ENCODE results near the gene SIGLEC12.
"Not testable (repeated sequence)": the region's sequence is repeated elsewhere in the genome, so short reads cannot be mapped to it uniquely, and the experiment has no call there.

Gene SIGLEC12

DNA sequence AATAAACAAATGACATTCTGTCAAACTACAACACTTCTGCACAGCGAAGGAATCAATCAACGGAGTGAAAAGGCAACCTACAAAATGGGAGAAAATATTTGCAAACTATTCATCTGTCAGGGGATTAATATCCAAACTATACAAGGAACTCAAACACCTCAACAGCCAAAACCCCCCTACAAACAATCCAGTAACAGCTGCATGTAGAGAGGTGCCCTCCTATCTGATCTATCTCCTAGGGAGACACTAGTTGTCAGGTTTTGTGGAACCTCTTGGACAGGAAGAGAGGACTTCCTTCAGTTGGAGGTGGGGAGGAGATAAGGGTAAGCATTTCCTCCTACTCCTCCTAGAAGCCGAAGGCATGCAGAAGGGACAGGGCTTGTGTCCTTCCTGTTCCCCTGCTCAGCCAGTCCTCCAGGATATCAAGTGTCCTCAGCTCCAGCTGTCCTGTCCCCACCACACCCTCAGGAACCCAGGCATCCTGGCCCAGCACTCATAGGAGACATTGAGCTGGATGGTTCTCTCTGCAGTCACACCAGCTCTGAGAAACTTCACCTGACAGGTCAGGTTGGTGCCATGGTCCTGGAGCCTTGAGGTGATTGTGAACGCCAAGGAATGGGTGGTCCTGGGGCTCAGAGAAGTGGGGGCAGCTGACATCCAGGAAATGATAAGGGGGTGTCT is 33.6 kb downstream of the SIGLEC12 start:
- H3K4me3 ChIP-seq (ENCODE audit: low read length), result no peak overlapping the region
- DNase-seq (ENCODE audit: low read depth), result no peak
- TF ChIP-seq, protein P1, sequence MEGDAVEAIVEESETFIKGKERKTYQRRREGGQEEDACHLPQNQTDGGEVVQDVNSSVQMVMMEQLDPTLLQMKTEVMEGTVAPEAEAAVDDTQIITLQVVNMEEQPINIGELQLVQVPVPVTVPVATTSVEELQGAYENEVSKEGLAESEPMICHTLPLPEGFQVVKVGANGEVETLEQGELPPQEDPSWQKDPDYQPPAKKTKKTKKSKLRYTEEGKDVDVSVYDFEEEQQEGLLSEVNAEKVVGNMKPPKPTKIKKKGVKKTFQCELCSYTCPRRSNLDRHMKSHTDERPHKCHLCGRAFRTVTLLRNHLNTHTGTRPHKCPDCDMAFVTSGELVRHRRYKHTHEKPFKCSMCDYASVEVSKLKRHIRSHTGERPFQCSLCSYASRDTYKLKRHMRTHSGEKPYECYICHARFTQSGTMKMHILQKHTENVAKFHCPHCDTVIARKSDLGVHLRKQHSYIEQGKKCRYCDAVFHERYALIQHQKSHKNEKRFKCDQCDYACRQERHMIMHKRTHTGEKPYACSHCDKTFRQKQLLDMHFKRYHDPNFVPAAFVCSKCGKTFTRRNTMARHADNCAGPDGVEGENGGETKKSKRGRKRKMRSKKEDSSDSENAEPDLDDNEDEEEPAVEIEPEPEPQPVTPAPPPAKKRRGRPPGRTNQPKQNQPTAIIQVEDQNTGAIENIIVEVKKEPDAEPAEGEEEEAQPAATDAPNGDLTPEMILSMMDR (conservative IDR thresholded peaks at IDR 0.05; ENCODE audit: low read depth, low read length), result no peak

DNA sequence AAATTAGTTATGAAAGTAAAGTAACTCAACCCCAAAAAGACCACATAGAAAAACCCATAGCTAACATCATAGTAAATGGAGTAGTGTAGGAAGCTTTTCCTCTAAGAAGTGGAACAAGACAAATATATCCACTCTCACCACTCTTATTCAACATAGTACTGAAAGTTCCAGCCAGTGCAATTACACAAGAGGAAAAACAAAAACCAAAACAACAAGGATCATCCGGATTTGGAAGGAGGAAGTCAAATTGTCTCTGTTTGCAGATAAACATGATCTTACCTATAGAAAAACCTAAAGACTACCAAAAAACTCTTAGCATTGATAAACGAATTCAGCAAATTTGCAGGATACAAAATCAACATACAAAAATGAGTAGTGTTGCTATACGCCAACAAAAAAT is 34.9 kb downstream of the SIGLEC12 start:
- DNase-seq (ENCODE audit: low read depth), result no peak
- no peak overlapping the region for H3K4me3 ChIP-seq (ENCODE audit: low read length)
- TF ChIP-seq, protein P1 (conservative IDR thresholded peaks at IDR 0.05; ENCODE audit: low read depth, low read length), result no peak

DNA sequence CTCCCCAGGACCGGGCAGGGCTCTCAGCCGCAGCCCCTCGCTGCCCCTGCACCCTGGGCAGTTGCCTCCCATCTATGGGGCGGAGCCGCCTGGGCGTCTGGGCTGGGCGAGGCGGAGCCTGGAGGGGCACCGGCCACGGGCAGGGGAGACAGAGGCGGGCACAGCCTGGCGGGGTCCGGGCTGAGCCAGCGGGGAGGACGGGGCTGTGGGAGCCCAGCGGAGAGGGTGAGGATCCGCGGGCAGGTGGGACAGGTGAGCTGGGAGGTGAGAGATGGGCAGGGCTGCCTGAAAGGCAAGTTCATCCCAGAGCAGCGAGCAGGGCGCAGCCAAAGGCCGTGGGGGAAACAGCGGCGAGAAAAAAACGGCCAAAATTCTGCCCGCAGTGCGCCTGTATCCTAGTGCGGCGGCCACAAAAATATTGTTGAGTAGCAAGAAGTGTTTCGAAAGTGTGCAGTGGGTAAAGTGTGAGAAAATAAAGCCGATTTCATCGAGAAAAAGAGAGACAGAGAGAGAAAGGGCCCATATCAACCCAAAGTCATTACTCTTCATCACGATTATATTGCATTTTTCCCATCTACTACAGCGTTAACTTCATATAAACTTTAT is 37.5 kb downstream of the SIGLEC12 start:
- DNase-seq (ENCODE audit: low read depth); H3K4me3 ChIP-seq (ENCODE audit: low read length): not testable (repeated sequence)

DNA sequence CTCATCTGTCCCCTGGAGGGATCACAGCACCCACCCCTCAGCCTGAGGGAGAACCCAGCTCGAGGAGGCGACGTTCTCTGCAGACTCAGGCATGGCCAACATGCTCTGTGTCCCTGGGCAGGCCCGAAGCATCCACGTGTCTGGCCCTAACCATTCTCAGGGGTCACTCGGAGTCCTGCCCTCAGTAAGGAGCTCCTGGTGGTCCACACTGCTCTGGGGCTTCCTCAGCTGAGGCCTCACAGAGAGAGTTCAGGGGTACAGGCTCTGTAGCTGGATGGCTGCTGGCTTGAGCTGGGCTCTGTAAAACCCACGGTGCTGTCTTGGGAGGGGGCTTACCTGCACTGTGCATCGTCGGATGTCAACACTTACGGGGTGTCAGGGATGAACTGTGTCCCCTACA is 38.9 kb downstream of the SIGLEC12 start:
- no peak overlapping the region for H3K4me3 ChIP-seq (ENCODE audit: low read length)
- TF ChIP-seq, protein P1 (conservative IDR thresholded peaks at IDR 0.05; ENCODE audit: low read depth, low read length), result no peak
- no peak for DNase-seq (ENCODE audit: low read depth)

DNA sequence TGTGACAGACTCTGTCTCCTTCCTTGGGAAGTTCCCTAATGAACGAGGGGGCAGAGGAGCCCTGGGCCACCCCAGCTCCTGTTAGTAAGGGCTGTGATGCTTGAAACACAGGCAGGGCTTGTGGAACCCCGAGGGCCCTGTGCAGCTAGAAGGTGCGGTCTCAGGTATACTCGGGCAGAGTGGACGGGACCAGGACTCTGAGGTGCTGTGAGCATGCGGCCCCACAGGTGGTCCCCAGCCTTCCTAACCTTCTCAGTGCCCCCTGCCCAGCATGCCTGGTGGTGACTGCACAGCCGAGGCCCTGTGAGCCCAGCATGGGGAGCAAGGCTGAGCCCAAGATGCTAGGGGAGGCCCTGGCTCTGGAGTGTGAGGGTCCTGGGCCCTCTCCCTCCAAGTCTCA is 39.3 kb downstream of the SIGLEC12 start:
- TF ChIP-seq, protein P1 (conservative IDR thresholded peaks at IDR 0.05; ENCODE audit: low read depth, low read length), result no peak
- DNase-seq (ENCODE audit: low read depth), result no peak
- H3K4me3 ChIP-seq (ENCODE audit: low read length), result no peak overlapping the region

DNA sequence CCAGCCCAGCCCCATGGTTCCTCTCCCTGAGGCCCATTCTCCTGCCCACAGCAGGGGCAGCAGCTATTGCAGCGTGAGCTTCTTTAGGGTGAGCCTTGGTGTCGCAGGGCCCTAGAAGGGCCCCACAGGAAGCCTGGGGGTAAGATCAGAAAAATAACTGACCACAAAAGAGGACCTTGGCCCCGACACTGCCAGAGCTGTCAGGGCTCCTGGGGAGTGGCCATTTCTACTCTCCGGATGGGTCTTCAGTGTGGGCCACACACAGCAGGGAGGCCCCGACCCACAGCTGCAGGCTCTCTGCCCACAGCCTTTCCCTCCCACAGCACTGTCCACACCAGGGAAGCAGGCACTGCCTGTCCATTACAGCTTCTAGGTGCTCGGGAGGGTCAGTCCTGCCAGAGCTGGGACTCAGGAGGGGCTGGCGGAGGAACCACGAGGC is 39.9 kb downstream of the SIGLEC12 start:
- no peak for DNase-seq (ENCODE audit: low read depth)
- no peak overlapping the region for H3K4me3 ChIP-seq (ENCODE audit: low read length)
- TF ChIP-seq, protein P1 (conservative IDR thresholded peaks at IDR 0.05; ENCODE audit: low read depth, low read length), result no peak

DNA sequence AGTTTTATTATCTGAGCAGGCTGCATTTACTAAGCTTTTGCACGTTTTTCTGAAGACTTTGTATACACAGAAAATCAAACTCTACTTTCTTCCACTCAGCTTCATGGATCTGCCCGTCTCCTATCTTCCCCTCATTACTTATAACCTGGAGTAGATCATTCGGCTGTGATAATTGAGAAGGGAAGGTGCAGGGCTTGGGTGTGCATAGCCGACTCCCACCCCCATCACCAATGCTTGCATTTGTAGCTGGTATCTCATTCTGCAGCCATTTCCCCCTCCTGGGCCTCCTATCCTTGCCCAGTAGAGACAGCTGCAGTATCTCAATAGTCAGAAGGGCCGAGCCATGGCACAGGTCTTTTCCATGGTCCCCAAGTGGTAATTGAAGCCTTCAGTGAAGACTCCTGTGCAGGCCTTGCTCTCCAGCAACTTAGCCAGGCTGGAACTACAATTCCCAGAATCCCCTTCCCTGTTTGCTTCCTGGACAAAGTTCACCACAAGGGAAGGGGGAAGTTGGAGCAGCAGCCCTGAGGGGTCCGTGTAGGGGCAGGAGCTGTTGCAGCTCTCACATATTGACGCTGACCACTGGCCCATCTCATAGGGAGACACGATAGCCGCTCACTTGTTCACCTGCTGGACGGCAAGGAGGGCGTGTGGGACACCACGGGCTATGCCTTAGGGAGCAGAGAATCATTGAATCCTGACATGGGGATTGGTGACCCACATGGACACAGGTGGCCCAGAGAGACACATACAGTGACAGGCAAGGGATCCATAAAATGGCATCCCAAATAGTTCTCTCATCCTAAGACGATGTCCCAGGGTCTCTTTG is 41.2 kb downstream of the SIGLEC12 start:
- DNase-seq (ENCODE audit: low read depth), result no peak
- no peak overlapping the region for H3K4me3 ChIP-seq (ENCODE audit: low read length)
- TF ChIP-seq, protein P1 (conservative IDR thresholded peaks at IDR 0.05; ENCODE audit: low read depth, low read length), result no peak
